ENCODE measurements around the gene NUP98.

NUP98 gene

DNA sequence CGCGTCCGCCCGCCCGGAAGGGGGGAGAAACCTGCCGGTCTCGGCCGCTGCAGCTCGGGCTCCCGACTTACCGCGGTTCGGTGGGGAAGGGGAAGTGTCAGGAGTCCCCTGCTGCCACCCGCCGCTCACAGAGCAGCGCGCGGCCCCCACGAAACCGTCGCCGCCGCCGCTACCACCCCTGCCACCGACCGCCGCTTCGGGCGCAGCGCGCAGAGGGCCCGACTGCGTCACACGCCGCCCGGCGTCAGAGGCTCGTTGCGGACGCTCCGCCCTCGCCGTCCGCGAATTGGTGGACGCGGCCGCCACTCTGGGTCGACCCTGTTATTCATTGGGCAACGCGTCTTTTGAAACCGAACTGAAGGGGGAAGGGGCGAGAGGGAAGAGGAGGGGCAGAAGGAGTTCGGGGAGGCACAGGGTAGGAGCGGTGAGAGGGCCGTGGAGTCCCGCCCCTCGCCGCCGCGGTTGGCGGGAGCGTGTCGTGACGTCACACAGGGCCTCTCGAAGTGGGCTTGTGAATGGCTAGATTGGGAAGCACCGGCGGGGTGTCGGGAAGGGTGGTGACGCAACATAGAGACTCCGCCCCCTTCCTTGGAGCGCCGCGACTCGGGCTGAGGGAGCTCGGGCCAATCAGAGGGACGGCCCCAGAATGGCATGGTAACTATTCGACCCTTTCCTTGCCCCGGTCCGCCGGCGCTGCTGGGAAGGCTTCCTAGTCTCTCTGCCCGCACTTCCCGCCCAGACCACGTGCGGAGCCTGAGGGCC lies at the start of gene NUP98:
Gene NUP98 (minus strand): TSS at position 226 of the 762 bp plus-strand sequence. CDS start 15,437 bp downstream, outside the sequence.
- DNase-seq (ENCODE audit: low read depth in 2 of 2, low spot score in 1 of 2): peak; percentile 99 to 100

DNA sequence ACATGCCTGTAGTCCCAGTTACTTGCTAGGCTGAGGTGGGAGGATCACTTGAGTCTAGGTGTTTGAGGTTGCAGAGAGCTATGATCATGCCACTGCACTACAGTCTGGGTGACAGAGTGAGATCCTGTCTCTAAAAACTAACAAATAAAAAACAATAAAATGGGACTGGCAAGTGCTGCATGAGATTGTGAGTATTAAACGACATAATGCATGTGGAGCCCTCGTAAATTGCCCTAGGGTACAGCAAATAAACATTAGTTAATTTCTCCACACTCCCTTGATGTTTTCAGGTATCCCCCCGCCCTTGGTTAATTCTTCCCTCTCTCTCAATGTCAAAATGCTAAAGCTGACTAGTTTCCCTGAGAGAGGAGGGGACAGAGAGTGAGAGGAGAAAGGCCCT lies 48.3 kb upstream of the NUP98 start:
- DNase-seq (ENCODE audit: low read depth in 2 of 2, low spot score in 1 of 2): no peak

DNA sequence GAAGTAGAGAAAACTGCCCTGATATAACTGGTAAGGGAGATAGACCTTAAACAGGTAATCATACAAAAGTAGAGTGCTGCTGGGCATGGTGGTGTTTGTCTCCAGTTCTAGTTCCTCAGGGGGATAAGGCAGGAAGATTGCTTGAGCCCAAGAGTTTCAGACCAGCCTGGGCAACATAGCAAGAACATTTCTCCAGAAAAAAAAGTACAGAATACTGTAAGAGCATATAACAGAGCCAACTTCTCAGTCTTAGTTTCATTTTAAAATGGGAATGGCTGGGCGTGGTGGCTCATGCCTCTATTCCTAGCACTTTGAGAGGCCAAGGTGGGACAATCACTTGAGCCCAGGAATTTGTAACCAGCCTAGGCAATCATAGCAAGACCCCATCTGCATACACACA lies 47.9 kb upstream of the NUP98 start:
- no peak for DNase-seq (ENCODE audit: low read depth in 2 of 2, low spot score in 1 of 2)

DNA sequence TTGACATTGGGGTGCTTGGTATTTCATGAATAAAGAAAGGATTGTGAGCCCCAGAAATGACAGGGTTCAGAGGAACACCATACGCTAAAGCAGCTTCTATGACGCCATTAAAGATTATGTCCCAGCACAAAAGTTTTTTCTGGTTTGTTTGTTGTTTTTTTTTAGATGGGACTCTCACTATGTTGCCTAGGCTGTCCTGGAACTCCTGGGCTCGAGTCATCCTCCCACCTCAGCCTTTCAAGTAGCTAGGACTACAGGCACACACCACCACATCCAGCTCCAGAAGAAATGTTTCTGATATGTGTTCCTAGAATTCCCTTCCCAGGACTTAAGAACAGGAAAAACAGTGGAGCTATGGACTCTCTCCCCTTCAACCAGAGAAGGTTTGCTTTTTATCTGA lies 46.0 kb upstream of the NUP98 start:
- DNase-seq (ENCODE audit: low read depth in 2 of 2, low spot score in 1 of 2): no peak

- DNase-seq (ENCODE audit: low read depth in 2 of 2, low spot score in 1 of 2): no peak
Measured at GRCh38 chr11:3841426-3842350, 44.3 kb upstream of the NUP98 start.

DNA sequence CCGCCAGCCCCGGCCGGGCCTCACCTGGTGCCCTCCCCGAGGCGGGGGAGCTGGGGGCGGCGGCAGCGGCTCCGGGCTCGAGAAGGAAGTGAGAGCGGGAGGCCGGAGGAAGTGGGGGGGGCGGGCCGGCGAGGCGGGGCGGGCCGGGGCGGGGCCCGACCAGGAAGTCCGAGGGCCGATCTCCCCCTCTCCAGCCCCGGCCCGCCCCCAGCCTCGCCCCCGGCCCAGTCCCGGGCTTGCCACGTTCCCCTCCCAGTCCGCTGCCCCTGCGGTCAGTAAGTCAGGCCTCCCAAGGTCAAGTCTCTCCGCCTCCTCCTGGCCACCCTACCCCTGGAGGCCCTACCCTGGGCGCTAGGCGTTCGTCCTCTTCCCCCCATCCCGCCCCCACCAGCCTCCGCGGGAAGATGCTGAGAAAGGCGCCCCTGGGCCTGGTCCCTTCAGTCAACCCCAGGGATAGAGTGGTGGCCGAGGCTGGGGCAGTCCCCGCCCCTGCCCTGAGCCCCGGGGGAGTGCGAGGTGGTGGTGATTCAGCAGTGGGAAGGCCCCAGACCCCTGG lies 43.6 kb upstream of the NUP98 start, which contains the start of gene RHOG:
Gene RHOG (minus strand): TSS at position 90 of the 556 bp plus-strand sequence. CDS start 12,821 bp downstream, outside the sequence.
- peak; percentile 85 to 95 for DNase-seq (ENCODE audit: low read depth in 2 of 2, low spot score in 1 of 2)

DNA sequence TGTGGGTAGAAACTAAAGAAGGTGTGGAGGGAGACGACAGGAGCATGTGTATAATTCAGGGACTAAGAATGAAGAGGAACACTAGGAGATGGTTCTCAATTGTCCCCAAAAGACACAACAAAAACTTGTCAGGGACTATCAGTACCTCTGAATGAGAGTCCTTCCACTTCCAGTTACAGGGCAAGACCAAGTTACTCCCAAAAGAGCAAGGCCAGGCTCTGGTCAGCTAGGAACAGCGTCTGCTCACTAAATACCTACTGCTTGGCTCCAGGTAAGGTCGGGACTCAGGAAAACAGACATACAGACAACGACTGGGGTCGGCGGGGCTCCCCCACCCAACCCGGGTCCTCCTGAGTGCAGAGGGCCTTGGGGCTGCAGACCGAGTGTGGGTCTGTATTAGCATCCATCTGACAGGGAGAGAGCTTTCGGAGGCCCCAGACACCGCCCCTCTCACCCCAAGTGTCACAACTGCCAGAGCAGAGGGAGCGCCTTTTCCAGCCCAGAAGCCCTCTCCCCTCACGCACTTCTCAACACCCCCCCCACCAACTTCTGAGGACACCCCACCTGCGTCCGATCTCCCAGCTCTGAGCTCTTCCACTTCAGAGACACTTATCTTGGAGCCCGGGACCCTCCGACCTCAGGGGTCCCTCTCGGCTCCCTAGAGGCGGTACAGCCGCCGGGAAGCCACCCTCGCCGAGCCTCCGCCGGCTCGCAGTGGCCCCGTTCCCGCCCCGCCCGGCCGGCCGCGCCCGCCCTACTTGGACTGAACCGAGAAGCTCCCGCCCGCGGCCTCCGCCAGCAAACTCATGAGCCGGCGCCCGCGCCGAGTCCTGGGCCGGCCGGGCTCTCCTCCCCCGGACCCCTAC lies 42.9 kb upstream of the NUP98 start:
- DNase-seq (ENCODE audit: low read depth in 2 of 2, low spot score in 1 of 2): no peak

DNA sequence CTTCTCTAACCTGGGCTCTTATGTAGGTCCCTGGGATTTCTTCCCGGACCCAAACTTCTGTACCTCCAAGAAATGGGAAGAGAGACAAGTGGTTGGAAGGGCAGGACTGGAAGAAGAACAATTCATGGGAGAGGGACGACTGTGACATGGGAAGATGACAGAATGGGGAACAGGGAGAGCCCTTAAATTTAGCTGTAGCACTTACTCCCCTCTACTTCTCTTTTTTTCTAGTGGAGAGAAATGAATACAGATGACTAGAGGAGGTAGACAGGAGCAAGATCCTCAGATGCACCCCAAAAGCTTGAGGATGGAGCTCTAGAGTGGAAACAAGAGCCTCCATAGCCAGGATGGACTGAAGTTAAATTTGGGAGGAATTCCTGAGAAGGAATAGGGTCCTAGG lies 41.1 kb upstream of the NUP98 start:
- DNase-seq (ENCODE audit: low read depth in 2 of 2, low spot score in 1 of 2): no peak

GRCh38 chr11:3837793-3838192 lies 40.4 kb upstream of the NUP98 start:
- no peak for DNase-seq (ENCODE audit: low read depth in 2 of 2, low spot score in 1 of 2)

DNA sequence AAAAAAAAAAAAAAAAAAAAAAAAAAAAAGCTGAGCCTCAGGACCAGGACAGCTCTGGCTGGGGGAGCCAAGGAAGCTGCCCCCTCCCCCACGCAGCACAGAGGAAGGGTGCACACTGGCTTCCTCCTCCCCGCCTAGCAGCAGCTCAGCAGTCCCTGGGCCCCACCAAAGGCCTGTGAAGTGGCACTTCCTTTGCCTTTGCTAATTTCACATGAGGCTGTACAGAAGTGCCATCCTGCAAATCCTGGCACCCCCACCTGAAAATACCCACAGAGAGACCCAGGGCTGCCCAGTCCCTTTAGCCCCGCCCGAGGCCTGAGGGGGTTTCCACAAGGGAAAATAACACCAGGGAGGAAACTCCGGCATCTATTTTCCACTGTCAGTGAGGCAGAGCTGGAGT lies 39.5 kb upstream of the NUP98 start:
- no peak for DNase-seq (ENCODE audit: low read depth in 2 of 2, low spot score in 1 of 2)

- DNase-seq (ENCODE audit: low read depth in 2 of 2, low spot score in 1 of 2): no peak
Measured at GRCh38 chr11:3835751-3836150, 38.4 kb upstream of the NUP98 start.

DNA sequence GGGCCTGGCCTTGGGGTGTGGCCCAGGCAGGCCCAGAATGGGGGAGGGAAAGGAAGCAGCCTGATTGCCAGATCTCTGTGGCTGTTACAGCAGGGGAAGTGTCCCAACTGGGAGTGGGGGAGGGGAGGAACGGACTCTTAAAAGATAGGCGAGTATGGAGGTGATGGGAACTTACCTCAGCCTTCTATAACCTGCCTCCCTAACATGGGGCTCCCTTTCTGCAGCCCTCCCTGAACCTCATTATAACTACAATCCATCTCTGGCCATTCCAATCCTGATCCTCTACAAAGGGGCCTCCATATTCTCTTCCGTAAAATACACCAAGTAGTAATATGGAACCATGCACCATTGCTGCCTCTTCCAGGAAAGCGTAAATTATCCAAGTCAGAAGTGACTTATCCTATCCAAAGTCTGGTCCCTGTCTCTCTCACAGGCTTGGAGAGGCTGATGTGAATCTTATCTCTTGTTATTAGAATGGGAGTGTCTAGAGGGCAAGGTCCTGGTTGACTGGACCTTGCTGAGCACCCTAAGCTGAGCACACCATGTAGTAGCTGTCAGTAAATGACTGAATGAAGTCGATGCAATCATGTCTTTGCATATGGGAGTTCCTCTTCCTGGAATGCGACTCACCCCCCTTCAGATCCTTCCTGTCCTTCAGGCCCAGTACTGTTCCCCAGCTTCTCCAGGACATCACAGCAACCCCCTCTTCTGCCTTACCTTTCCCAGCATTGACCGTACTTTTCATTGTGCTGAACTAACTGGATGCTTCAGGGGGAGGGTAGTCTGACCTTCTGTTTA lies 37.5 kb upstream of the NUP98 start:
- no peak for DNase-seq (ENCODE audit: low read depth in 2 of 2, low spot score in 1 of 2)

- no peak for DNase-seq (ENCODE audit: low read depth in 2 of 2, low spot score in 1 of 2)
Measured at GRCh38 chr11:3834349-3834663, 37.0 kb upstream of the NUP98 start.

DNA sequence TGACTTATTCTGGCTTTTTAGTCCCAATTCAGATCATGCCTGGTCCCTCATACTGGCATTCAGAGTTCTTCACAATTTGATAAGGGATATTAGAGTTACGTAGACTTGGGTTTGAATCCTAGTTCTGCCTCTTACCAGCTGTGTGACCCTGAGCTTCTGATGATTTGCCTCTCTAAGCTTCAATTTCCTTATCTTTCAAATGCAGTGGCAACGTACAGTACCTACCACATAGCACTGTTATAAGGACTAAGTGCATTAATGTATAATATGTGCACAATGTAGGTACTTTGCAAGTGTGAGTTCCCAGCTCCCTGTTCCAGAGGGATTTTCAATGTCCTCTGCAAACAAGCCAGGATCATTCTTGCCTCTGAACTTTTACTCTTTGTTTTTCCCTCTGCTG lies 36.1 kb upstream of the NUP98 start:
- DNase-seq (ENCODE audit: low read depth in 2 of 2, low spot score in 1 of 2): no peak

DNA sequence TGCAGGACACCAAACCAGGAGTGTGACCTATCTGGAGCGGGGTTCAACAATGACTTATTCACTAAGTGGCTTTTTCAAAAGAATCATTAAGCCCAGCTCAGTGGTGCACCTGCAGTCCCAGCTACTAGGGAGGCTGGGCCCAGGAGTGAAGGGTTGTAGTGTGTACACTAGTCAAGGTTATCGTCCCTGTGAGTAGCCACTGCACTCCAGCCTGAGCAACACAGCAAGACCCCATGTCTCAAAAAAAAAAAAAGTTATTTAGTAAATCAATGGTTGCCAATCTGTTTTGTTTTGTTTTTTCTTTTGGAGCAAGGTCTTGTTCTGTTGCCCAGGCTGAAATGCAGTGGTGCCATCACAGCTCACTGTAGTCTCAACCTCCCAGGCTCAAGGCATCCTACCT lies 35.5 kb upstream of the NUP98 start:
- DNase-seq (ENCODE audit: low read depth in 2 of 2, low spot score in 1 of 2): no peak

GRCh38 chr11:3831378-3832239 lies 34.3 kb upstream of the NUP98 start:
- DNase-seq (ENCODE audit: low read depth in 2 of 2, low spot score in 1 of 2): no peak

- DNase-seq (ENCODE audit: low read depth in 2 of 2, low spot score in 1 of 2): no peak
Measured at GRCh38 chr11:3830730-3831129, 33.4 kb upstream of the NUP98 start.

DNA sequence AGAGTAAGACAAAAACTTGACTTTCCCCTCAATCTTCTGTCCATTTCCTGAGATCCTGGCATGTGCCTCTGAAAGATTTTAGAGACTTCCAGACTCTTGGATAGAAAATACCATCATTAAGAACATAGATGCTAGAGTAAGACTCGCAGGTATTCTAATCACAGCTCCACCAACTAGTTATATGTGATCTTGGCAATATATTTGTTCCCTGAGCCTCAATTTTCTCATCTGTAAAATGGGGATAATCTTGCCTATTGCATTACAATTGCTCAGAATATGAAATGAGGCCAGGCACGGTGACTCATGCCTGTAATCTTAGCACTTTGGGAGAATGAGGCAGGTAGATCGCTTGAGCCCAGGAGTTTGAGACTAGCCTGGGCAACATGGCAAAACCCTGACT lies 32.7 kb upstream of the NUP98 start:
- DNase-seq (ENCODE audit: low read depth in 2 of 2, low spot score in 1 of 2): no peak
